ENCODE measurements around the gene ARHGEF26. TPM values are rescaled to one million over a fixed set of nuclear protein-coding genes. Genes with fewer than 3 reads are reported as not detected.

The ARHGEF26 gene
- total RNA-seq, 1 experiment from 2014 or later = 7.2 TPM

DNA sequence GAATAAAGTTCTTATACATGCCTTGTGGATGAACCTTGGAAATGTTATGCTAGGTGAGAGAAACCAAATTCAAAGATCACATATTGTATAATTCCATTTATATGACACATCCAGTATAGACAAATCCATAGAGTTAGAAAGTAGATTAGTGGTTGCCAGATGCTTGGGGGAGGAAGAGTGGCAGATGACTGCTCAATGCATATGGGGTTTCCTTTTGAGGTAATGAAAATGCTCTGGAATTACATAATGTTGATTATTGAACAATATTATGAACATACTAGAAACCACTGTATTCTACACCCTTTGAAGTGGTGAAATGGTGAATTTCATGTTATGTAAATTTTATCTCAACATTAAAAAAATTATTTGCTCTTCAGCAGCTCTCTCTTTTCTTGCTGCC is 102.3 kb downstream of the ARHGEF26 start:
- no peaks in the 10 kb centered on the region for H3K9me2 ChIP-seq (ENCODE audit: insufficient read depth)
- peaks cover under 1 to 9% of the 10 kb centered on the region in 2 experiments; a peak in 2 of 4 replicates for H3K4me1 ChIP-seq (ENCODE audit: control insufficient read depth in 1 of 2, insufficient read depth in 2 of 2, low read length in 2 of 2)
- no peak overlapping the region for H3K9ac ChIP-seq (ENCODE audit: low read length)
- no peak overlapping the region for H3K4me2 ChIP-seq (ENCODE audit: low read length)
- ChIA-PET CTCF (no interaction called here), POLR2A (no interaction called here), RAD21 (ENCODE audit: low non-redundant PET in 1 of 2, low total read pairs in 2 of 2, uncharacterized antibody in 2 of 2, unreplicated experiment in 2 of 2) (no interaction called here)
- no peaks in the 10 kb centered on the region for H3K36me3 ChIP-seq (ENCODE audit: control insufficient read depth in 1 of 2, insufficient read depth in 2 of 2, low read length in 2 of 2)
- H2AFZ ChIP-seq (ENCODE audit: low read depth, low read length, poor library complexity, severe bottlenecking) = no peak overlapping the region
- ATAC-seq (no peak), DNase-seq (ENCODE audit: low read depth, low spot score) (no peak)
- TF ChIP-seq JUND (IDR thresholded peaks at IDR 0.05) (no peak), RAD21 (IDR thresholded peaks at IDR 0.05; ENCODE audit: low read depth) (no peak)
- intact Hi-C loops (cut with micrococcal nuclease) = no loop called here
- no peaks in the 10 kb centered on the region for H3K79me2 ChIP-seq (ENCODE audit: insufficient read depth, low read length)
- H4K20me1 ChIP-seq (ENCODE audit: insufficient read depth) = no peaks in the 10 kb centered on the region
- BruUV-seq (replicated peaks) = no TSS peak
- H3K27me3 ChIP-seq (ENCODE audit: insufficient read depth, low read length) = no peaks in the 10 kb centered on the region
- H3K27ac ChIP-seq (ENCODE audit: low read depth, low read length) = no peak overlapping the region
- no peak overlapping the region for H3K4me3 ChIP-seq (replicated peaks in 1 of 2; ENCODE audit: low read depth in 1 of 2, low read length in 2 of 2)
- H3K9me3 ChIP-seq (ENCODE audit: control insufficient read depth in 1 of 2, insufficient read depth in 1 of 2, low read depth in 1 of 2, low read length in 2 of 2) = no peaks in the 10 kb centered on the region

GRCh38 chr3:154224366-154224765 is 103.2 kb downstream of the ARHGEF26 start:
- ATAC-seq = no peak
- no peaks in the 10 kb centered on the region for H3K9me3 ChIP-seq (ENCODE audit: control insufficient read depth in 1 of 2, insufficient read depth in 1 of 2, low read depth in 1 of 2, low read length in 2 of 2)
- H3K4me2 ChIP-seq (ENCODE audit: low read length) = no peak overlapping the region
- H4K20me1 ChIP-seq (ENCODE audit: insufficient read depth) = no peaks in the 10 kb centered on the region
- ChIA-PET POLR2A (no interaction called here), RAD21 (ENCODE audit: low non-redundant PET in 1 of 2, low total read pairs in 2 of 2, uncharacterized antibody in 2 of 2, unreplicated experiment in 2 of 2) (no interaction called here), CTCF (no interaction called here)
- H3K79me2 ChIP-seq (ENCODE audit: insufficient read depth, low read length) = no peaks in the 10 kb centered on the region
- H3K9me2 ChIP-seq (ENCODE audit: insufficient read depth) = no peaks in the 10 kb centered on the region
- intact Hi-C loops (cut with micrococcal nuclease) = no loop called here
- no peak overlapping the region for H3K27ac ChIP-seq (ENCODE audit: low read depth, low read length)
- H2AFZ ChIP-seq (ENCODE audit: low read depth, low read length, poor library complexity, severe bottlenecking) = no peak overlapping the region
- DNase-seq (ENCODE audit: low read depth, low spot score) = no peak
- no TSS peak for BruUV-seq (replicated peaks)
- H3K4me1 ChIP-seq (ENCODE audit: control insufficient read depth in 1 of 2, insufficient read depth in 2 of 2, low read length in 2 of 2) = peaks cover 4 to 8% of the 10 kb centered on the region in 2 experiments; a peak in 3 of 4 replicates
- H3K4me3 ChIP-seq (replicated peaks in 1 of 2; ENCODE audit: low read depth in 1 of 2, low read length in 2 of 2) = no peak overlapping the region
- H3K27me3 ChIP-seq (ENCODE audit: insufficient read depth, low read length) = no peaks in the 10 kb centered on the region
- H3K36me3 ChIP-seq (ENCODE audit: control insufficient read depth in 1 of 2, insufficient read depth in 2 of 2, low read length in 2 of 2) = no peaks in the 10 kb centered on the region
- no peak overlapping the region for H3K9ac ChIP-seq (ENCODE audit: low read length)
- TF ChIP-seq ZNF274 (IDR thresholded peaks at IDR 0.05; ENCODE audit: low read depth, low read length) (no peak), ATF3 (IDR thresholded peaks at IDR 0.05) (no peak), SRF (IDR thresholded peaks at IDR 0.05; ENCODE audit: low read depth) (no peak), SP1 (IDR thresholded peaks at IDR 0.05; ENCODE audit: low read depth) (no peak), RAD21 (IDR thresholded peaks at IDR 0.05; ENCODE audit: low read depth) (no peak), CEBPB (IDR thresholded peaks at IDR 0.05; ENCODE audit: low read depth) (no peak), EZH2 (IDR thresholded peaks at IDR 0.05) (no peak), POLR2AphosphoS5 (IDR thresholded peaks at IDR 0.05; ENCODE audit: low read depth, low read length) (no peak), POLR2A (IDR thresholded peaks at IDR 0.05; ENCODE audit: borderline replicate concordance, extremely low read depth, insufficient read depth, insufficient read length) (no peak), ZBTB33 (IDR thresholded peaks at IDR 0.05; ENCODE audit: extremely low read depth, insufficient replicate concordance, low read length) (no peak), YY1 (IDR thresholded peaks at IDR 0.05; ENCODE audit: extremely low read depth, insufficient replicate concordance, low read depth, low read length) (no peak), CBX3 (IDR thresholded peaks at IDR 0.05; ENCODE audit: low read depth) (no peak), ELF1 (IDR thresholded peaks at IDR 0.05; ENCODE audit: borderline replicate concordance, low read depth) (no peak), FOSL1 (IDR thresholded peaks at IDR 0.05; ENCODE audit: low read depth) (no peak)
- TF ChIP-seq, protein P1, sequence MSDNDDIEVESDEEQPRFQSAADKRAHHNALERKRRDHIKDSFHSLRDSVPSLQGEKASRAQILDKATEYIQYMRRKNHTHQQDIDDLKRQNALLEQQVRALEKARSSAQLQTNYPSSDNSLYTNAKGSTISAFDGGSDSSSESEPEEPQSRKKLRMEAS (IDR thresholded peaks at IDR 0.05) = no peak
- TF ChIP-seq, protein P2, sequence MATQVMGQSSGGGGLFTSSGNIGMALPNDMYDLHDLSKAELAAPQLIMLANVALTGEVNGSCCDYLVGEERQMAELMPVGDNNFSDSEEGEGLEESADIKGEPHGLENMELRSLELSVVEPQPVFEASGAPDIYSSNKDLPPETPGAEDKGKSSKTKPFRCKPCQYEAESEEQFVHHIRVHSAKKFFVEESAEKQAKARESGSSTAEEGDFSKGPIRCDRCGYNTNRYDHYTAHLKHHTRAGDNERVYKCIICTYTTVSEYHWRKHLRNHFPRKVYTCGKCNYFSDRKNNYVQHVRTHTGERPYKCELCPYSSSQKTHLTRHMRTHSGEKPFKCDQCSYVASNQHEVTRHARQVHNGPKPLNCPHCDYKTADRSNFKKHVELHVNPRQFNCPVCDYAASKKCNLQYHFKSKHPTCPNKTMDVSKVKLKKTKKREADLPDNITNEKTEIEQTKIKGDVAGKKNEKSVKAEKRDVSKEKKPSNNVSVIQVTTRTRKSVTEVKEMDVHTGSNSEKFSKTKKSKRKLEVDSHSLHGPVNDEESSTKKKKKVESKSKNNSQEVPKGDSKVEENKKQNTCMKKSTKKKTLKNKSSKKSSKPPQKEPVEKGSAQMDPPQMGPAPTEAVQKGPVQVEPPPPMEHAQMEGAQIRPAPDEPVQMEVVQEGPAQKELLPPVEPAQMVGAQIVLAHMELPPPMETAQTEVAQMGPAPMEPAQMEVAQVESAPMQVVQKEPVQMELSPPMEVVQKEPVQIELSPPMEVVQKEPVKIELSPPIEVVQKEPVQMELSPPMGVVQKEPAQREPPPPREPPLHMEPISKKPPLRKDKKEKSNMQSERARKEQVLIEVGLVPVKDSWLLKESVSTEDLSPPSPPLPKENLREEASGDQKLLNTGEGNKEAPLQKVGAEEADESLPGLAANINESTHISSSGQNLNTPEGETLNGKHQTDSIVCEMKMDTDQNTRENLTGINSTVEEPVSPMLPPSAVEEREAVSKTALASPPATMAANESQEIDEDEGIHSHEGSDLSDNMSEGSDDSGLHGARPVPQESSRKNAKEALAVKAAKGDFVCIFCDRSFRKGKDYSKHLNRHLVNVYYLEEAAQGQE (IDR thresholded peaks at IDR 0.05; ENCODE audit: low read depth) = no peak

Measured in HCT116 (cell line).